ENCODE data around the gene RPS27.

RPS27 gene

DNA sequence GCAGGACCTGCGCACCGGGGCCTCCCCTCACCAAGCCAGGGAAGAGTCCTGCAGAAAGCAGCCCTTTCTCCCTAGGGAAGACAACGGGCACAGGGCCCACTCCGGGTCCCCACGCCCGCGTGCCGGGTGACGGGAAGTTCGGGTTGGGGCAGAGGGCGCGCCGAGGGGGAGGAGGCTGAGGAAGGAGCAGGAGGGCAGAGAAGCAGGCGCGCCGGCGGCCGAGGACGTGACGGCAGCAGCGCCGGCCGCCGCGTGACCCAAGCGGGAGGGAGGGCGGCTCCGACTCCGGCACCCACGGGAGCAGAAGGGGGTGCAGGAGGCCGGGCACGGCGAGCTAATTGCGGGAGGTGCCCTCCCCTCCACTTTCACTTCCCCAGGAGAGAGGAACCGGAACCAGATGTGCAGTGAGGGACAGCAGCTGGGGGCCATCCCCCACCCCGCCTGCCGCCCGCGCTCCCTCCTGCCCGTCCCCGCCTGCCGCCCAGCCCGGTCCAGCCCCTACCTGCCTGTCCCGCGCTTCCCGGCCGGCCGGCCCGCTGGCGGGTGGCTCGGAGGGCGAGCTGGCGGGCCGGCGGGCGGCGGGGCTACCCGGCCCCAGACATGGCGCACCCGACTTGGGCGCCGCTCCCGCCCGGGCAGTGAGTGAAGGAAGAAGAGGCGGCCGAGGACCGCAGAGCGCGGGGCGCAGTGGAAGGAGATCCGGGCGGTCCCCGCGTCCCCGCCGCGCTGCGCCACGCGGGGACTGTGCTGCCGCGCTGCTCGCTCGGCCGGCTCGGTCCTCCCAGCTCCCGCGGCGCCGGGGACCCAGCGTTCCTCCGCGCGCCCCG lies 44.6 kb upstream of the RPS27 start:
- DNase-seq (ENCODE audit: low read depth): peak; percentile 75
- TF ChIP-seq, protein P1, sequence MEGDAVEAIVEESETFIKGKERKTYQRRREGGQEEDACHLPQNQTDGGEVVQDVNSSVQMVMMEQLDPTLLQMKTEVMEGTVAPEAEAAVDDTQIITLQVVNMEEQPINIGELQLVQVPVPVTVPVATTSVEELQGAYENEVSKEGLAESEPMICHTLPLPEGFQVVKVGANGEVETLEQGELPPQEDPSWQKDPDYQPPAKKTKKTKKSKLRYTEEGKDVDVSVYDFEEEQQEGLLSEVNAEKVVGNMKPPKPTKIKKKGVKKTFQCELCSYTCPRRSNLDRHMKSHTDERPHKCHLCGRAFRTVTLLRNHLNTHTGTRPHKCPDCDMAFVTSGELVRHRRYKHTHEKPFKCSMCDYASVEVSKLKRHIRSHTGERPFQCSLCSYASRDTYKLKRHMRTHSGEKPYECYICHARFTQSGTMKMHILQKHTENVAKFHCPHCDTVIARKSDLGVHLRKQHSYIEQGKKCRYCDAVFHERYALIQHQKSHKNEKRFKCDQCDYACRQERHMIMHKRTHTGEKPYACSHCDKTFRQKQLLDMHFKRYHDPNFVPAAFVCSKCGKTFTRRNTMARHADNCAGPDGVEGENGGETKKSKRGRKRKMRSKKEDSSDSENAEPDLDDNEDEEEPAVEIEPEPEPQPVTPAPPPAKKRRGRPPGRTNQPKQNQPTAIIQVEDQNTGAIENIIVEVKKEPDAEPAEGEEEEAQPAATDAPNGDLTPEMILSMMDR (conservative IDR thresholded peaks at IDR 0.05; ENCODE audit: low read depth, low read length): no peak
- H3K4me3 ChIP-seq (ENCODE audit: low read depth, low read length): peak overlapping the region; percentile 78

DNA sequence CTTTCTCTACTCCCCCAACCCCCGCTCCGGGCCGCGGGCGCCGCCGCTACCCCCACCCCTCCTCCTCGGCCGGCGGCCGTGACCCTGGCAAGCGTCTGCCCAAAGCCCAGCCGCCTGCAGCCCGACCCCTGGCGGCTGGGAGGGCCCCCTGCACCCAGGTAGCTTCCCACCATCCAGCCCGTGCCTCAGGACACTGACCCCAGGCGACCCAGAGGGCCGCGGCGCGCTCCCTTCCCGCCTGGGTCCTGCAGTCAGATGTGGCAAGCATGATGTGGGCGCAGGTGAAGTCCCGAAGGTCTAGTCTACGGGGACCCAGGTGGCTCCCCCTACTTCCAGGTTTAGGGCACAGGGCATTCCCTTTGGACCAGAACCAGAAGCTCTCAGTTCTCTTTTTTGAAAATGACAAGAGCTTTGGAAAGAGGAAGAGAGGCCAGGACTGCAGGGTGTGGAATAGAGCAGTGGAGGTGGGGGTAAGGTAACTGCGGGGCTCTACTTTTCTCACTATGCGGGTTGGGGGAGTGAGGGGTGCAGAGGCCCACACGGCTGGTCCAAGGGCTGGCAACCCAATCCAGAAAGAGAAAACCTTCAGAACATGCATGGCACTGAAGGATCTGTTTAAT lies 43.8 kb upstream of the RPS27 start, which contains the start of gene DENND4B:
DENND4B (minus strand) TSS at position 97 of the 620 bp plus-strand sequence. CDS start 2,344 bp downstream, outside the sequence.
- H3K4me3 ChIP-seq (ENCODE audit: low read depth, low read length): peak within 1 kb of the TSS; percentile 78

DNA sequence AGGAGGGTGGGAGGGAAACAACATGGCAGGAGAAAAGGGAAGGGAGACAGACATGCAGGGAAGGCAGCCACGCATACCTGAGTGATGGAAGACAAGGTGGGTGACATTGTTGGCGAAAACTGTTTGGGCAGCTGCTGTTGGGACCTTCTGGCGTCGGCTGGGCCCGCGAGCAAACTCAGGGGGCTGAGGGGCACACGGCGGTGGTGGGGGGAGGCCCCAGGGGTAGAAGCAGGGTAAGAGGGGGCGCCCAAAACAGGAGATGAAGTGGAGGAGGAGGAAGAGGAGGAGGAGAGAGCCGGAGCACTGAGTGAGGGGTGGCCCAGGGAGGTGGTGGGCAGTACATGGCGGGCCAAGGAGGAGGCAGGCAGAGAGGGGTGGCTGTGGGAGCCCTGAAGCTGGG lies 39.4 kb upstream of the RPS27 start:
- H3K4me3 ChIP-seq (ENCODE audit: low read depth, low read length): no peak overlapping the region
- DNase-seq (ENCODE audit: low read depth): no peak
- TF ChIP-seq, protein P1 (conservative IDR thresholded peaks at IDR 0.05; ENCODE audit: low read depth, low read length): no peak

More for the DNA sequence above, 43.8 kb upstream of the RPS27 start, which contains the start of gene DENND4B:
- DNase-seq (ENCODE audit: low read depth): peak; percentile 81
- TF ChIP-seq, protein P1 (conservative IDR thresholded peaks at IDR 0.05; ENCODE audit: low read depth, low read length): peak; percentile 78

DNA sequence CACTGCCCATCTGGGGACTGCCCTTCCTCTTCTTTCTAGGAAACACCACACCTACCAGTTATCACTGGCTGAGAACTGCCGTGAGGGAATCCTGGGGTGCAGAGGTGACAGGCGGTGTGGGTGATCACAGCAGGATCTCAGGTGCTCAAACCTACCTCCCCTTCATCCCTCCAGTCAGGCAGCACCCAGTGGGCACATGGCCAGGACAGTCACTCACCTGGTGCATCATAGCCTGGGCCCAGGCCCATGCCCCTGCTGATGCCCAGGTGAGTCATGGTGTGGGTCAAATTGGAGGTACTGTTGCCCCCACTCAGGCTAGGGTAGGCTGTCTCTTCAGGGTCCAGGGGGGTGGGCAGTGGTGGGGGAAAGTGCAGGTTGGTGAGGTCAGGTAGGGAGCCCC lies 38.8 kb upstream of the RPS27 start:
- no peak overlapping the region for H3K4me3 ChIP-seq (ENCODE audit: low read depth, low read length)
- TF ChIP-seq, protein P1 (conservative IDR thresholded peaks at IDR 0.05; ENCODE audit: low read depth, low read length): no peak

DNA sequence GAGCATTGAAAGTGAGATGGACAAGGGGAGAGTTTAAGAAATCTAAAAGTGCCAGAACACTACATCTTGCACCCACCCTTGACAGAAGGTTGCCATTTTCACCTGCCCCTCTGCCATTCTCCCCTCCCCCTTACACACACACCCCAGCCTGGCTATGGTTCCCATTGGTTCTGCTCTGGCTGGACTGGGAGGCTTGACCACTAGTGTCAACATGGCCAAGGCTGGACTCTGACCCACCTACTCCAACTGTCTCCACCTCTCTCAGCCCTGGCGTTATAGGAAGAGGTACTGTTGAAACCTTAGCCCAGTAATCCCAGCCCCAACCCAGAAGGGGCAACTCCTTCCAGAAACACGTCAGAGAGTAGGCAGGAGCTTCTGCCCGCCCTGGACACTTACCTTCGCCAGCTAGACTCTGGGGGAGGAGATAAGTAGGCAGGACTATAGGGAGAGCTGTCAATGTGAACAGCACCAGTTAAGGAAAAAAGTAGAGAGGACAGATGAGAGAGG lies 36.6 kb upstream of the RPS27 start:
- no peak for DNase-seq (ENCODE audit: low read depth)
- TF ChIP-seq, protein P1 (conservative IDR thresholded peaks at IDR 0.05; ENCODE audit: low read depth, low read length): no peak
- H3K4me3 ChIP-seq (ENCODE audit: low read depth, low read length): no peak overlapping the region

More for the DNA sequence above, 38.8 kb upstream of the RPS27 start:
- DNase-seq (ENCODE audit: low read depth): no peak

DNA sequence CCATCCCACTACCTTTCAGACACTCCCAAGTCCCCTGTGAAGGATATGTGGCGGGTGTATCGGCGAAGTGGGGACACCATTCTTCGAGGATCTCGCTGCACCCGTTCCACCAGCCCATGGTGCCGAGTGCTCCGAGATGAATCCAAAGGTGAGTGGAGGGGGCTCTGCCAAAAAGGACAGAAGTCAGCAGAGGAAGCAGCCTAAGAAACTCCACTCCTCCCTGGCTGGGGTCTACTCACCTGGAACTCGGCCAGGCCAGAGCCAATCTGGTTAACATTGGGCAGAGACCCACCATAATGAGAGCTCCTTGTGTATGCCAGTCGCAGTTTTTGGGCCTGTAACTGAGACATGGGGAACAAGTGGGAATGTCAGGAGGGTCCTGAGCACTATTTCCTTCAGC lies 35.7 kb upstream of the RPS27 start:
- H3K4me3 ChIP-seq (ENCODE audit: low read depth, low read length): no peak overlapping the region
- no peak for DNase-seq (ENCODE audit: low read depth)
- TF ChIP-seq, protein P1 (conservative IDR thresholded peaks at IDR 0.05; ENCODE audit: low read depth, low read length): no peak

Data from choroid plexus epithelial cell (primary cell).